ENCODE measurements around the gene IRF9.

- TF ChIP-seq RAD21 (IDR thresholded peaks at IDR 0.05; ENCODE audit: low read depth) (no peak), EP300 (IDR thresholded peaks at IDR 0.05; ENCODE audit: borderline replicate concordance) (no peak), USF1 (IDR thresholded peaks at IDR 0.05) (no peak), FOXM1 (IDR thresholded peaks at IDR 0.05; ENCODE audit: borderline replicate concordance, low read depth) (no peak)
These were observed 25.6 kb upstream of the IRF9 start for GRCh38 chr14:24135584-24135833.
